ENCODE results near the gene INTS2. TPM values are rescaled to one million over a fixed set of nuclear protein-coding genes. Genes with fewer than 3 reads are reported as not detected.

Gene INTS2
- total RNA-seq, 3 donors from 2014 or later: 9.2 to 12.0 (median 11.7) TPM

GRCh38 chr17:61817452-61817851 is 110.3 kb downstream of the INTS2 start:
- TF ChIP-seq, protein P1, sequence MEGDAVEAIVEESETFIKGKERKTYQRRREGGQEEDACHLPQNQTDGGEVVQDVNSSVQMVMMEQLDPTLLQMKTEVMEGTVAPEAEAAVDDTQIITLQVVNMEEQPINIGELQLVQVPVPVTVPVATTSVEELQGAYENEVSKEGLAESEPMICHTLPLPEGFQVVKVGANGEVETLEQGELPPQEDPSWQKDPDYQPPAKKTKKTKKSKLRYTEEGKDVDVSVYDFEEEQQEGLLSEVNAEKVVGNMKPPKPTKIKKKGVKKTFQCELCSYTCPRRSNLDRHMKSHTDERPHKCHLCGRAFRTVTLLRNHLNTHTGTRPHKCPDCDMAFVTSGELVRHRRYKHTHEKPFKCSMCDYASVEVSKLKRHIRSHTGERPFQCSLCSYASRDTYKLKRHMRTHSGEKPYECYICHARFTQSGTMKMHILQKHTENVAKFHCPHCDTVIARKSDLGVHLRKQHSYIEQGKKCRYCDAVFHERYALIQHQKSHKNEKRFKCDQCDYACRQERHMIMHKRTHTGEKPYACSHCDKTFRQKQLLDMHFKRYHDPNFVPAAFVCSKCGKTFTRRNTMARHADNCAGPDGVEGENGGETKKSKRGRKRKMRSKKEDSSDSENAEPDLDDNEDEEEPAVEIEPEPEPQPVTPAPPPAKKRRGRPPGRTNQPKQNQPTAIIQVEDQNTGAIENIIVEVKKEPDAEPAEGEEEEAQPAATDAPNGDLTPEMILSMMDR (IDR thresholded peaks at IDR 0.05): no peak
- ATAC-seq (no peak), DNase-seq (no peak)
- H3K9me3 ChIP-seq: no peaks in the 10 kb centered on the region
- intact Hi-C loops (cut with DNase I, micrococcal nuclease): no loop called here
- no peaks in the 10 kb centered on the region for H3K36me3 ChIP-seq (ENCODE audit: low read depth)
- H3K4me3 ChIP-seq: no peak overlapping the region
- no peaks in the 10 kb centered on the region for H3K4me1 ChIP-seq (ENCODE audit: low read depth)

DNA sequence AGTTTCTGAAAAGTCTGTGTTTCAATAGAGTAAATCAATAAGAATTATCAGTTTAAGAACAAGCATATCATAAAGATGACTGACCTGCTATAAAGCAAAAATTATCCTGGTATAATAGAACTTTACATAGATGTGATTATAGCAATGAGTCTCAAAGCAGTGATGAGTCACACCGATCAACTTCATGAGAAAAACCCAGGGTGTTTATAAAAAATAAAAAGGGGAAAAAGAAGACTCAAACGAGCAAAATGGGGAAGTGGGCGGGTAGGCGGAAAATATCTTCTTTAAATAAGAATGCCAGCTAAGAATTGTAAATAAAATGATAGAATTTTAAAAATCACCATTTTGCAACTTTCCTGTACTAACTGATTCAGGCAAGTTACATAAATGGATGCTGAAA is 111.2 kb downstream of the INTS2 start:
- no peaks in the 10 kb centered on the region for H3K9me3 ChIP-seq
- no peak overlapping the region for H3K4me3 ChIP-seq
- no peak for ATAC-seq
- DNase-seq: no peak
- intact Hi-C loops (cut with DNase I, micrococcal nuclease): no loop called here
- no peaks in the 10 kb centered on the region for H3K4me1 ChIP-seq (ENCODE audit: low read depth)
- TF ChIP-seq, protein P1 (IDR thresholded peaks at IDR 0.05): no peak
- no peaks in the 10 kb centered on the region for H3K36me3 ChIP-seq (ENCODE audit: low read depth)

DNA sequence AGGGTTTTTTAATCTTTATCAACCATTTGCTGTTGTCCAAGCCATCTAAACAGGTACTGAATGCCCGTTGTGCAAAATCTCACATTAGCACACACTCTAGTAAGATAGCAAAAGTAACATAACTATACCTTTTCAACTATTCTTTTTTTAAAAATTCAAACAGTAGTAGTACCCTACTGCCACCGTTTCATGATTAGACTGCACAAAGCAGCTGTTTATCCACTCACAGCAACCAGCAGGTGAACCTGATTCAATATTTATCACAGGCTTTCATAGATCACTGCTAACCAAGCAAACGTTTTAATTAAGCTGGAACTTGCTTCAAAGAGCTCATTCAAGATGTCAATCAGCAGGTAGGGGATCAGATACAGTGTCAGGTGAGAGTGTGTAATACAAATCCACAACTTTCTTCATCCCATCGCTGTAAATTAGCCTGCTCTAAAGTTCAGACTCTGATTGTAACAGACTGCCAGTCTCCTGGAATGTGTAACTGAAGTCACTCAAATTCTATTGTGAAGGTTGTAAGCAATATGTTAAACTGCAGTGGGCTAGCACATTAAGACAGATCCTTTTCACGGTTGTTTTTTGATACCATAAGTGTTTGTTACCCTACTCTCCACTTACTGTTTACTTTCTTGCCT is 111.8 kb downstream of the INTS2 start:
- intact Hi-C loops (cut with DNase I, micrococcal nuclease): no loop called here
- TF ChIP-seq, protein P1 (IDR thresholded peaks at IDR 0.05): no peak
- no peak for ATAC-seq
- H3K4me1 ChIP-seq (ENCODE audit: low read depth): no peaks in the 10 kb centered on the region
- H3K4me3 ChIP-seq: no peak overlapping the region
- no peaks in the 10 kb centered on the region for H3K9me3 ChIP-seq
- DNase-seq: no peak
- H3K36me3 ChIP-seq (ENCODE audit: low read depth): no peaks in the 10 kb centered on the region

Other genes starting within 250 kb of the INTS2 start
- gene BRIP1, start 64.5 kb downstream of the INTS2 start, total RNA-seq: 1 to 10 TPM in 2 of 3 donors, under 1 TPM in 1; 0.89 to 7.4 (median 3.2) TPM
- 100 to 1,000 TPM in 1 of 3 donors, 10 to 100 TPM in 2; 71.1 to 104 (median 82.4) TPM for gene MED13, start 137.3 kb upstream of the INTS2 start, total RNA-seq